Forelimb muscle (tissue), 1 donor: ENCODE measurements around the gene CDK14. TPM values are rescaled to one million over a fixed set of nuclear protein-coding genes. Genes with fewer than 3 reads are reported as not detected.

Experiments
- DNase-seq: peaks from one replicate; pipeline ENCODE4 v3.0.0-alpha.2; 2013; ENCODE audit warnings: low read depth
- polyA plus RNA-seq: library from polyadenylated mRNA; unstranded; fragments of 120-200 nt; gene quantifications from one replicate; pipeline ENCODE4 v1.2.1, GENCODE V29; 2013; ENCODE audit not compliant: insufficient read length

The CDK14 gene
- polyA plus RNA-seq = 17.2 TPM

GRCh38 chr7:90595801-90596670, at the start of gene CDK14:
CDK14 (plus strand) TSS chr7:90596321; CDS start chr7:90596628, 307 bp downstream.
- DNase-seq = peak; percentile 24

- DNase-seq = no peak
Observed at GRCh38 chr7:90551036-90551435, 45.1 kb upstream of the CDK14 start.

GRCh38 chr7:90552521-90552920, 43.6 kb upstream of the CDK14 start:
- DNase-seq = no peak

GRCh38 chr7:90560730-90561129, 35.4 kb upstream of the CDK14 start:
- no peak for DNase-seq

GRCh38 chr7:90563286-90563685, 32.8 kb upstream of the CDK14 start:
- DNase-seq = no peak

- no peak for DNase-seq
Observed at GRCh38 chr7:90564455-90564854, 31.7 kb upstream of the CDK14 start.

GRCh38 chr7:90568213-90568612, 27.9 kb upstream of the CDK14 start:
- DNase-seq = no peak

GRCh38 chr7:90569368-90569767, 26.8 kb upstream of the CDK14 start:
- no peak for DNase-seq

- DNase-seq = no peak
Observed at GRCh38 chr7:90570373-90570959, 25.7 kb upstream of the CDK14 start.

- no peak for DNase-seq
Observed at GRCh38 chr7:90574146-90574819, 21.8 kb upstream of the CDK14 start.

GRCh38 chr7:90574820-90575187, 21.3 kb upstream of the CDK14 start:
- no peak for DNase-seq

- DNase-seq = no peak
Observed at GRCh38 chr7:90579181-90579688, 16.9 kb upstream of the CDK14 start.

- no peak for DNase-seq
Observed at GRCh38 chr7:90580051-90580450, 16.1 kb upstream of the CDK14 start.

- DNase-seq = no peak
Observed at GRCh38 chr7:90582164-90582563, 14.0 kb upstream of the CDK14 start.

- no peak for DNase-seq
Observed at GRCh38 chr7:90584378-90584777, 11.7 kb upstream of the CDK14 start.

GRCh38 chr7:90586091-90586490, 10.0 kb upstream of the CDK14 start:
- no peak for DNase-seq

- DNase-seq = no peak
Observed at GRCh38 chr7:90587766-90588165, 8.4 kb upstream of the CDK14 start.

- no peak for DNase-seq
Observed at GRCh38 chr7:90592033-90592432, 4.1 kb upstream of the CDK14 start.

GRCh38 chr7:90593205-90593604, 2.9 kb upstream of the CDK14 start:
- DNase-seq = no peak

- DNase-seq = peak; percentile 8
Observed at GRCh38 chr7:90594751-90595317, 1.3 kb upstream of the CDK14 start.

GRCh38 chr7:90595342-90595800, 750 bp upstream of the CDK14 start:
- DNase-seq = no peak
